Activated CD8-positive, alpha-beta memory T cell treated with anti-CD3 and anti-CD28 coated beads, Interleukin-2, amount 10 ng/mL, durations not matched to agents 7 days and 5 days (primary cell): ENCODE results near the gene DSCAM. TPM values are rescaled to one million over a fixed set of nuclear protein-coding genes. Genes with fewer than 3 reads are reported as not detected.

ENCODE experiments used
- ATAC-seq: fragments of 150-1000 bp; cut with Tn5 transposase; one replicate; pipeline ENCODE4 v1.10.0; 2021; ENCODE audit warnings: moderate library complexity
- CTCF ChIA-PET: fragments of 350-600 bp; sonication (Branson Sonifier 250); formaldehyde crosslinking; loops from one replicate; lab custom pipeline; 2021; ENCODE audit warnings: antibody characterized with exemption; lab: Charles Lee
- DNase-seq: peaks from one replicate; pipeline ENCODE4 v3.0.0-alpha.2; 2020
- H3K27ac Mint-ChIP-seq: one replicate; pipeline ENCODE4 v1.8.0; 2021; ENCODE audit warnings: mild to moderate bottlenecking, mixed read lengths
- H3K27me3 Mint-ChIP-seq: one replicate; pipeline ENCODE4 v1.8.0; 2021; ENCODE audit warnings: mixed read lengths
- H3K36me3 Mint-ChIP-seq: one replicate; pipeline ENCODE4 v1.8.0; 2021; ENCODE audit warnings: mild to moderate bottlenecking, mixed read lengths
- H3K4me1 Mint-ChIP-seq: one replicate; pipeline ENCODE4 v1.8.0; 2021; ENCODE audit warnings: mixed read lengths
- H3K4me3 Mint-ChIP-seq: one replicate; pipeline ENCODE4 v1.8.0; 2021; ENCODE audit warnings: mild to moderate bottlenecking, moderate library complexity, mixed read lengths
- H3K9me3 Mint-ChIP-seq: one replicate; pipeline ENCODE4 v1.8.0; 2022; ENCODE audit warnings: low read depth, mixed read lengths
- total RNA-seq, 2 experiments: library from RNA; stranded (reverse); gene quantifications; one replicate each; pipeline ENCODE4 v1.2.3, GENCODE V29; 2021

DSCAM gene
- total RNA-seq, 2 experiments from 2014 or later = not detected

GRCh38 chr21:40422896-40423635 lies 423.9 kb downstream of the DSCAM start:
- Mint-ChIP-seq H3K4me1 (no peaks in the 10 kb centered on the region), H3K9me3 (peaks cover 15% of the 10 kb centered on the region), H3K27me3 (no peaks in the 10 kb centered on the region), H3K27ac (no peak overlapping the region), H3K36me3 (no peaks in the 10 kb centered on the region), H3K4me3 (no peak overlapping the region)
- DNase-seq (no peak), ATAC-seq (no peak)
- CTCF ChIA-PET = no interaction called here

DNA sequence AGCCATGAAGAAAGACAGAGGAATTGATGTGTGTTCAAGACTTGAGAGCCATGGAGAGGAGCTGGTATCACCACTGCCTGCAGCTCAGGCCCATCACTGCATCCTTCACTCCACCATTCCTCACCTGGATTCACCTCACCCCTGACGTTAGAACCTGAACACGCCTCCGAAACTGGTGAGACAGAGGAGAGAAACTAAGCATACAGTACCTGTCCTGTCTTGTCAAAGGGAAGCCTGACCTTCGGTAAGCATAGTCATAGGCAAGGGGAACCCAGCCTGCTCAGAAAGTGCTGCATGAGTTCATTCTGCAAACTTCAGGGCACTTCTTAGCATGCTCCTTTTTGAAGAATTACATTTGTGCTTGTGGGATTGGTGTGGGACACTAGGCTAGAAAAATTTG lies 425.8 kb downstream of the DSCAM start:
- no peaks in the 10 kb centered on the region for H3K4me1 Mint-ChIP-seq
- H3K36me3 Mint-ChIP-seq = no peaks in the 10 kb centered on the region
- peaks cover 16% of the 10 kb centered on the region for H3K9me3 Mint-ChIP-seq
- CTCF ChIA-PET = no interaction called here
- no peak overlapping the region for H3K4me3 Mint-ChIP-seq
- no peak overlapping the region for H3K27ac Mint-ChIP-seq
- DNase-seq (no peak), ATAC-seq (no peak)
- no peaks in the 10 kb centered on the region for H3K27me3 Mint-ChIP-seq

GRCh38 chr21:40416572-40416971 lies 430.4 kb downstream of the DSCAM start:
- H3K4me1 Mint-ChIP-seq = no peaks in the 10 kb centered on the region
- H3K27ac Mint-ChIP-seq = no peak overlapping the region
- no peaks in the 10 kb centered on the region for H3K36me3 Mint-ChIP-seq
- H3K9me3 Mint-ChIP-seq = peaks cover 18% of the 10 kb centered on the region
- H3K4me3 Mint-ChIP-seq = no peak overlapping the region
- ATAC-seq (no peak), DNase-seq (no peak)
- H3K27me3 Mint-ChIP-seq = no peaks in the 10 kb centered on the region
- CTCF ChIA-PET = interaction anchor here (0.7 kb wide), 1 partner anchor 13 kb away, joined by 3 read pairs; no protein-coding TSS in a partner anchor

DNA sequence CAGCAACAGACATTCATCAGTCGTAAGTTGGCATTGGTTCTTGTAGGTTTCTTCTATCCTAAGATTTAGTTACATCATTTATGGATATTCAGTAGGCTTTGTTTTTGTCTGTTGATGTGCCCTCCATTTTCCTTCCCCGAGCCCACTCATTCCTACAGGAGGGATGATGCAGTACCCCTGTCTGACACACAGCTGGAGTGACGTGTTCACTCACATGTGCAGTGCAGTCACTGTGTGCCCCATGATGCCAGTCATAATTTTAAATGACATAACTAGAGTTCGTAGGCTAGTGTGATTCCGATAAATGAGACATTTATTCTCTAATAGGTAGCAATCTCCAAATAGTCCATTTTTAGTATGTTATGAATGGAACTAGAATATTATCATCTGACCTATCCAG lies 438.4 kb downstream of the DSCAM start:
- peaks cover 15% of the 10 kb centered on the region for H3K9me3 Mint-ChIP-seq
- CTCF ChIA-PET = no interaction called here

GRCh38 chr21:40404396-40404800 lies 442.6 kb downstream of the DSCAM start:
- DNase-seq (no peak), ATAC-seq (no peak)
- no peaks in the 10 kb centered on the region for H3K4me1 Mint-ChIP-seq
- CTCF ChIA-PET = no interaction called here
- H3K36me3 Mint-ChIP-seq = no peaks in the 10 kb centered on the region
- peaks cover 7% of the 10 kb centered on the region for H3K9me3 Mint-ChIP-seq
- H3K27me3 Mint-ChIP-seq = no peaks in the 10 kb centered on the region
- no peak overlapping the region for H3K27ac Mint-ChIP-seq
- H3K4me3 Mint-ChIP-seq = no peak overlapping the region

More for the DNA sequence above, 438.4 kb downstream of the DSCAM start:
- no peaks in the 10 kb centered on the region for H3K4me1 Mint-ChIP-seq
- DNase-seq = no peak
- no peak overlapping the region for H3K4me3 Mint-ChIP-seq
- H3K27ac Mint-ChIP-seq = no peak overlapping the region
- ATAC-seq = no peak
- no peaks in the 10 kb centered on the region for H3K27me3 Mint-ChIP-seq
- no peaks in the 10 kb centered on the region for H3K36me3 Mint-ChIP-seq

DNA sequence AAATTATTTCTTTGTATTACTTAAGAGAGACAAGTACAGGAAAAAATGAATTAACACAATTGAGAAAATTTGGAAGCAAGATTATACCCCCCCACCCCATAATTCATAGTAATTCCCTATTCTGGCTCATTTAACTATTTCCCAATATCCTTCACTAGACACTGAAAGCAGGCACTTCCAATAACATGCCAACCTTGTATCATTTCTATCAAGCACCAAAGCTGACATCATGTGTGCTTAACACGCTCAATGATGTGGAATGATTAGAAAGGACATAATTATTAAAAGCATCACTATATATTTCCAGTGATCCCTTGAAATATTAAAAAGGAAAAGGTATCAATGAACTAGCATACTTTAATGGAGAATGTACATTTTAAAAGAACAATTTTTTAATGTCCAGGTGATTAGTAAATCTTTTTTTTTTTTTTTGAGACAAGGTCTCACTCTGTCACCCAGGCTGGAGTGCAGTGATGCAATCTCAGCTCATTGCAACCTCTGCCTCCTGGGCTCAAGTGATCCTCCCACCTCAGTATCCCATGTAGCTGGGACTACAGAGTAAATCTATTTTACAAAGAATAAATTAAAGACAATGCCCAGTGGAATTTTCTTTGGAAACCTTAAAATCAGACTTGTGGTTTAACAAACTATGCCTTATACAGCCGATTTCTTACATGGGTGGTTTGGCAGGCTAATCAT lies 443.9 kb downstream of the DSCAM start:
- Mint-ChIP-seq H3K27ac (no peak overlapping the region), H3K4me3 (no peak overlapping the region), H3K27me3 (no peaks in the 10 kb centered on the region), H3K4me1 (no peaks in the 10 kb centered on the region), H3K36me3 (no peaks in the 10 kb centered on the region), H3K9me3 (peaks cover 4% of the 10 kb centered on the region)
- DNase-seq (no peak), ATAC-seq (no peak)
- CTCF ChIA-PET = no interaction called here

DNA sequence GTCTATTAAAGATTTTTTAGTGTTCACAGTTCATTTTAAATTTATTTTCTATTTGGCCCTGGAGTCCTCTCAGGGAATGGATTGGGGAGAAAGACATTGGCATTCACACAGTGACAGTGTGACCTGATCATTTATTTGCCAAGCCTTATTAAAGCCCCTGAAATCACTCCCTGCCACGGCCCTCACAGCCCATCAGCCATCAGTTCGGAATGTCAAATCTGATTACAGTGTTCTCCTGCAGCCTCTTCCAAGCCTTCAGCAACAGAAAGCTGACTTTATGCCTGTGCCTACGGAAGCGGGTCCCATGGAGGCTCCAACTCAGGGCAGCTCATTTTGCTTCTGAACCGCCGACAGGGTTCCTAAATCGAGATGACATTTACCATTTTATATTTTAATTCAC lies 451.2 kb downstream of the DSCAM start:
- DNase-seq = no peak
- Mint-ChIP-seq H3K4me3 (no peak overlapping the region), H3K27me3 (no peaks in the 10 kb centered on the region), H3K27ac (no peak overlapping the region), H3K36me3 (no peaks in the 10 kb centered on the region), H3K4me1 (no peaks in the 10 kb centered on the region), H3K9me3 (peaks cover 5% of the 10 kb centered on the region)
- CTCF ChIA-PET = no interaction called here
- ATAC-seq = no peak

- no peaks in the 10 kb centered on the region for H3K27me3 Mint-ChIP-seq
- H3K4me1 Mint-ChIP-seq = no peaks in the 10 kb centered on the region
- H3K27ac Mint-ChIP-seq = no peak overlapping the region
- no peaks in the 10 kb centered on the region for H3K36me3 Mint-ChIP-seq
- ATAC-seq (no peak), DNase-seq (no peak)
- peaks cover 7% of the 10 kb centered on the region for H3K9me3 Mint-ChIP-seq
- CTCF ChIA-PET = no interaction called here
- no peak overlapping the region for H3K4me3 Mint-ChIP-seq
Observed at GRCh38 chr21:40393066-40393465, 453.9 kb downstream of the DSCAM start.

DNA sequence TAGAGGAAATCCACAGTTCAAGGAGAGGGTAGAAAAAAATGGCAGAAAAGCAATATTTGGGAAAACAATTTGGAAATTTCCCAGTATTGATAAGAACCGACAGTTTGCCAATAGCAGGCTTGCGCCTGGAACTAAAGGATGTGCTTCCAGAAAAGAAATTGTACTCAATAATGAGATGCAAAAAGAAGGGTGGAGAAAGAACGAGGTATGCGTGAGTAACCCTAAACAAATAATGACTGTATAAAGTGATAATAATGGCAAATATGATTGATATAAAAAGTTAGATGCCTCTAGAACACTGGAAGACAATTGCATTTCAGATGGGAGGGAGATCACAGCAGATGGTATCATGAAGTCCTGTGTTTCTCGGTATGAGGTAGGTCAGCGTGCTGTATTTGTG lies 458.9 kb downstream of the DSCAM start:
- H3K27me3 Mint-ChIP-seq = no peaks in the 10 kb centered on the region
- no peak overlapping the region for H3K4me3 Mint-ChIP-seq
- H3K36me3 Mint-ChIP-seq = no peaks in the 10 kb centered on the region
- CTCF ChIA-PET = no interaction called here
- DNase-seq = no peak
- no peak overlapping the region for H3K27ac Mint-ChIP-seq
- H3K9me3 Mint-ChIP-seq = peaks cover 8% of the 10 kb centered on the region
- H3K4me1 Mint-ChIP-seq = no peaks in the 10 kb centered on the region
- ATAC-seq = no peak

GRCh38 chr21:40386981-40387747 lies 459.8 kb downstream of the DSCAM start:
- no peak for DNase-seq
- no peak overlapping the region for H3K27ac Mint-ChIP-seq
- CTCF ChIA-PET = interaction anchor here (1.0 kb wide), 1 partner anchor 25 kb away, joined by 3 read pairs; no protein-coding TSS in a partner anchor
- no peaks in the 10 kb centered on the region for H3K36me3 Mint-ChIP-seq
- ATAC-seq = no peak
- H3K27me3 Mint-ChIP-seq = no peaks in the 10 kb centered on the region
- H3K4me1 Mint-ChIP-seq = no peaks in the 10 kb centered on the region
- H3K9me3 Mint-ChIP-seq = peaks cover 8% of the 10 kb centered on the region
- no peak overlapping the region for H3K4me3 Mint-ChIP-seq

GRCh38 chr21:40386294-40386911 lies 460.6 kb downstream of the DSCAM start:
- Mint-ChIP-seq H3K36me3 (no peaks in the 10 kb centered on the region), H3K27me3 (no peaks in the 10 kb centered on the region), H3K27ac (no peak overlapping the region), H3K4me1 (no peaks in the 10 kb centered on the region), H3K4me3 (no peak overlapping the region), H3K9me3 (peaks cover 7% of the 10 kb centered on the region)
- ATAC-seq = no peak
- no peak for DNase-seq
- CTCF ChIA-PET = interaction anchor here (1.0 kb wide), 1 partner anchor 25 kb away, joined by 3 read pairs; no protein-coding TSS in a partner anchor

- no peak for ATAC-seq
- no peaks in the 10 kb centered on the region for H3K27me3 Mint-ChIP-seq
- H3K27ac Mint-ChIP-seq = no peak overlapping the region
- no peaks in the 10 kb centered on the region for H3K4me1 Mint-ChIP-seq
- CTCF ChIA-PET = interaction anchor here (1.0 kb wide), 1 partner anchor 24 kb away, joined by 3 read pairs; no protein-coding TSS in a partner anchor
- peaks cover 6% of the 10 kb centered on the region for H3K9me3 Mint-ChIP-seq
- H3K36me3 Mint-ChIP-seq = no peaks in the 10 kb centered on the region
- H3K4me3 Mint-ChIP-seq = no peak overlapping the region
- DNase-seq = no peak
Observed at GRCh38 chr21:40385883-40386282, 461.1 kb downstream of the DSCAM start.

GRCh38 chr21:40383951-40384350 lies 463.0 kb downstream of the DSCAM start:
- CTCF ChIA-PET = no interaction called here
- Mint-ChIP-seq H3K27ac (no peak overlapping the region), H3K9me3 (peaks cover 10% of the 10 kb centered on the region), H3K36me3 (no peaks in the 10 kb centered on the region), H3K27me3 (no peaks in the 10 kb centered on the region), H3K4me1 (no peaks in the 10 kb centered on the region), H3K4me3 (no peak overlapping the region)
- ATAC-seq = no peak
- DNase-seq = no peak
